Transverse colon (tissue), 3 donors: ENCODE measurements around the gene CCM2.

Experiments used
- POLR2A ChIP-seq: fragments of 450-650 bp; IDR thresholded peaks from one replicate; pipeline ENCODE4 v1.6.1; 2016; ENCODE audit warnings: antibody characterized with exemption, mild to moderate bottlenecking, moderate library complexity
- TF ChIP-seq, protein P1 (sequence below), 5 experiments: fragments of 200-600 bp in 3 of 5; fragments of 450-650 bp in 2 of 5; sonication (generic) in 3 of 5; IDR thresholded peaks; 1 replicate in 2 of 5; 2 replicates in 3 of 5; pipeline ENCODE4 v1.5.1; 2016 to 2017; ENCODE audit warnings: antibody characterized with exemption in 5 of 5, inconsistent platforms in 3 of 5, mild to moderate bottlenecking in 2 of 5, moderate library complexity in 1 of 5

DNA sequence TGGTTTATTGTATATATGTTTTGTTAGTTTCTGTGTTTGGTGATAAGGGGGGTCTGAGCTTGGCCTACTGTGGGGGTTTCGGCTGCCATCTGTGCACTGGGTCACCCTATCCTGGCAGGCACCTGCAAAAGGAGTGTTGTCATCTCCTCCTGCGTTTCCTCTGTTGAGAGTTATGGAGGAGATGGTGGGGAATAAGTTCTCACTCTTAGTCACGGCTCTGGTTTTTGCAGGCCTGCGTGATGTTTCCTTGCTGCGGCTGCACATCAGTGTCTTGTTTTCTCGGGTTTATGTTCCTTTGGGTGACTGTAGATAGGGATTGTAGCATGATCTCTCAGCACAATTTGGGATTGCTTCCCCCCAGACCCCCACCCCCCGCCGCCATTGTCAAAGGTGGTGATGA, 36.8 kb downstream of the CCM2 start:
- TF ChIP-seq, protein P1, sequence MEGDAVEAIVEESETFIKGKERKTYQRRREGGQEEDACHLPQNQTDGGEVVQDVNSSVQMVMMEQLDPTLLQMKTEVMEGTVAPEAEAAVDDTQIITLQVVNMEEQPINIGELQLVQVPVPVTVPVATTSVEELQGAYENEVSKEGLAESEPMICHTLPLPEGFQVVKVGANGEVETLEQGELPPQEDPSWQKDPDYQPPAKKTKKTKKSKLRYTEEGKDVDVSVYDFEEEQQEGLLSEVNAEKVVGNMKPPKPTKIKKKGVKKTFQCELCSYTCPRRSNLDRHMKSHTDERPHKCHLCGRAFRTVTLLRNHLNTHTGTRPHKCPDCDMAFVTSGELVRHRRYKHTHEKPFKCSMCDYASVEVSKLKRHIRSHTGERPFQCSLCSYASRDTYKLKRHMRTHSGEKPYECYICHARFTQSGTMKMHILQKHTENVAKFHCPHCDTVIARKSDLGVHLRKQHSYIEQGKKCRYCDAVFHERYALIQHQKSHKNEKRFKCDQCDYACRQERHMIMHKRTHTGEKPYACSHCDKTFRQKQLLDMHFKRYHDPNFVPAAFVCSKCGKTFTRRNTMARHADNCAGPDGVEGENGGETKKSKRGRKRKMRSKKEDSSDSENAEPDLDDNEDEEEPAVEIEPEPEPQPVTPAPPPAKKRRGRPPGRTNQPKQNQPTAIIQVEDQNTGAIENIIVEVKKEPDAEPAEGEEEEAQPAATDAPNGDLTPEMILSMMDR (IDR thresholded peaks at IDR 0.05), result no peak
- TF ChIP-seq POLR2A, result no peak
